Islet precursor cell (in vitro differentiated cells): ENCODE data around the gene ABCC4.

ENCODE experiments used
- DNase-seq: peaks from one replicate; pipeline ENCODE4 v3.0.0-alpha.2; 2018

ABCC4 gene

DNA sequence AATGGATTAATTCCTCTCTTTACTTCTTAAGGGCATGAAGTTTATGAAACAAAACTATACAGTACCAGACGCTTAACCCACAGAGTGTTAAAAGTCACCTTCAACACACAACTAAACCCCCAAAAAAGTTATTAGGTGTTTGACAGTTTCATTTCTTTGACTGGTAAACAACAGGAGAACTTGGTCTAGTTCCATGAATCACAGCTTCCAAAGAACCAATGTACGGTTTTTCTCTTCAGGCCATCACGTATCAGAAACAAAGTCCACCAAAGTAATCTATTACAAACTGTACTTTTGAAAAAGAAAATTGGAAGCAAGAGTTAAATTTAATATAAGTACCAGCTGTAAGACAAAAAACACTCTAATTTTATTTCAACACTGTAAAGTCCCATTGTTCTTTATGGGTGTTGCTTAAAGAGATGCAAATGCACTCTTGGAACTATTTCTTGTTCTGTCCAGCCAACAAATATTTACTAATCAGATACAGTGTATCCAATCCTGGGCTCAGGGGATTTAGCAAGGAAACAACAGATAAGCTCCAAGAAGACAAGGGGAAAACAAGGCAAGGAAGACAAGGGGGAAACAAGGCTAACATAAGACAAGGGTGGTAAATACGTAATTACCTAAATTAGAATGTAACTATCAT is 149.2 kb downstream of the ABCC4 start:
- DNase-seq = no peak

DNA sequence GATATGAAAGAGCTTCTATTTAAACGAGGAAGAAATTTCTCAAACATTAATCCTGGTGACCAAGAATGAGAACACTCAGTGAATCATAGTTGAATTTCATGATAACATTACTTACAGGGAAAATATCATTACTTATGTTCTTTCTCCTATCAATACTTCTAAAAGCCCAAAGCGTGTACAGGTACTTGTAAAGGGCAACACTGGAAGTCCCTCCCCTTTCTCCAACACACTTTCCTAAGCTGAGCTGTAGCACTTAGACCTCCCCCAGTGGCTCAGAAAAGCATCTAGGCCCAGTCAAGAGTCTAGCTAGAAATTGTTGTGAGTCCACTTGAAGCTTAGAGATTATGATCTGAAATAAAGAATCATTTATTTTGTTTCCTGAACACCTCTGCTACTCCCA is 150.7 kb downstream of the ABCC4 start:
- no peak for DNase-seq

DNA sequence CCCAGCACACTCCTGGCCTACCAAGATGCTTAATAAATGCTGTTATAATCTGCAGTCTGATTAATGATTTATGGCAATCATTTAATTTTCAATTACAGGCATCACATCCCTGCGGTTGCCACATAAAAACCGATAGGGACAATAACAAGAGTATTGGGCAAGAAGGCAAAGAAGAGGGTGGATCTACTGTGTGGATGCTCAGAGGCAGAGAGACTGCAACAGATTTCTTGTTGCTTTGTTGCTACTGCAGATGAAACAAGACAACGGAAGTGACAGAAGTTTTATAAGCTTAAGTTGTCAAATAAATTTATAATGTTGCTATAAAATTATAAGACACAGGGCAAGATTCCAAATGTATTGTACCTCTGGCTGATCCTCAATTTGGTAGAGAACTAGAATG is 154.8 kb downstream of the ABCC4 start:
- no peak for DNase-seq

DNA sequence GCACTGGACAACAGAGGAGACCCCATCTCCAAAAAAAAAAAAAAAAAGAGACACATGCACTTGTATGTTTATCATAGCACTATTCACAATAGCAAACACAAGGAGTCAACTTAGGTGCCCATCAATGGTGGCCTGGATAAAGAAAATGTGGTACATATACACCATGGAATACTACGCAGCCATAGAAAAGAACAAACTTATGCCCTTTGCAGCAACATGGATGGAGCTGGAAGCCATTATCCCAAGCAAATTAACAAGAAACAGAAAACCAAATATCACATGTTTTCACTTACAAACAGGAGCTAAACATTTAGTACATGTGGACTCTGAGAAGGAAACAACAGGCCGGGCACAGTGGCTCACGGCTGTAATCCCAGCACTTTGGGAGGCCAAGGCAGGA is 155.7 kb downstream of the ABCC4 start:
- no peak for DNase-seq

GRCh38 chr13:95140502-95140901 is 160.7 kb downstream of the ABCC4 start:
- DNase-seq = no peak

DNA sequence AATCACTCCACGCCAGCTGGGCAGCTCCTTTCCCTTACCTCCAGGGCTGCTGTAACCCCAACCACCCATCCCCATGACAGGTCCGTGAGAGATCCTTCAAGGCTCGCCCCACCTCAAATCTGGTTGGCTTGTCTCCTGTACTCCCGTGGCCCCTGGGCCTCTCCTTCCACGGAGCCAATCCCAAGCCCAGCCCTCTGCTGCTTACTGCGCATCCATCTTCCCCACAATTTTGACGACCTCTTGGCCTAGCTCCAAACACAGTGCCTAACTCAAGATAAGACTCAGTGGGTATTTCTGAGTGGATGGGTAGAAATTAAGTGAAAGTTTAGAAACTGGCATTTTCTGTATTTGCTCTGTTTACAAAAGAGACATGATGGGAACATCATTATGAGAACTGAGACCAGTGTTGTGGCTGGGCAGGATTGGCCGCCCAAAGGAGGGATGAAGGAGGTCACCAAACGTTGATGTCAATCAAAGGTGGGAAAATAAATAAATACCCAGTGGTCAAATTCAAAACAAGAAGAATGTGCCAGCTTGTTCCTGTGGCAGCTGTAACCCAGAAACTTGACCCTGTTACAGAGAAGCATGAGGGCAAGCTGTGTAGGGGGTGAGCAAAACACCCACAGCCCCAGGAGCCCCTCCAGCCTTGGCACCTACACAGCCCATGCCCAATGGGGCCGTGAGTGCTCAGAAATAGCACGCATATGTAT is 162.2 kb downstream of the ABCC4 start:
- DNase-seq = no peak

GRCh38 chr13:95137096-95137495 is 164.2 kb downstream of the ABCC4 start:
- no peak for DNase-seq

DNA sequence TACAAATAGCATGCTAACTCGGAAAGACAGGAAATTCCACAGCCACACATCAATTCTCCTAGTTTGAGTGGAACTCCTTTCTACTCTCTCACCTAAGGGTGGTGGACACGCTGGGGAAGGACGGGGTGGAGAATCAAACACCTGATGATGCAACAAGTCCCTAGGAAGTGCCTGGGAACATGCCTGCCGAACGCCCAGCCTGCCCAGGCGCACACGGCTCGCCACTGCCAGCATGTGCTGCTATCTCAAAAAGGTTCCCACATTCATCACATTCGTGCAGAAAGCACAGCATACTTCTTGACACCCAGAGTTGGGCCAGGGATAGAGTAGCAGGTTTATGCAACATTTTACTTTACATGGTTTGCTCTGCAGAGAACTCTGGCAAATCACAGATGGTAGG is 164.6 kb downstream of the ABCC4 start:
- DNase-seq = no peak

DNA sequence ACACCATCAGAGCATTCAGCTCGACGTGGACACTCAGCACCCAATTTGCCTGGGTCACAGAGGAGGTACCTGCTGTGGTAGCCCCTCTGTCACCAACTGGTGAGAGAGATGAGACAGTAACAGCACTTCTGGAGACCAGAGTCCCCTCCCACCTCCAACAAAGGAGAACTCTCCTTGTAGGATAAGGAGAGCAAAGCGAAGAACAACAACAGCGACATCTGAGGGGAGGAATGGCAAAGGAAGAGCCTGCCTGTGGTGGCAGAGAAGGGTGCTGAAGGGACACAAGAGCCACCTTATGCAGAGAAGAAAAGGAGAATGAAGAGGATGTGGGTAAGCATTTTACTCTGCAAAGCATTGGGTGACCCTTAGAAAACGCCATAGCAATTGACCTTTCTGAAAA is 167.8 kb downstream of the ABCC4 start:
- no peak for DNase-seq

GRCh38 chr13:95129004-95129403 is 172.2 kb downstream of the ABCC4 start:
- DNase-seq = no peak

- no peak for DNase-seq
Observed at GRCh38 chr13:95128045-95128643, 173.1 kb downstream of the ABCC4 start.

- DNase-seq = no peak
Observed at GRCh38 chr13:95124959-95125358, 176.3 kb downstream of the ABCC4 start.

DNA sequence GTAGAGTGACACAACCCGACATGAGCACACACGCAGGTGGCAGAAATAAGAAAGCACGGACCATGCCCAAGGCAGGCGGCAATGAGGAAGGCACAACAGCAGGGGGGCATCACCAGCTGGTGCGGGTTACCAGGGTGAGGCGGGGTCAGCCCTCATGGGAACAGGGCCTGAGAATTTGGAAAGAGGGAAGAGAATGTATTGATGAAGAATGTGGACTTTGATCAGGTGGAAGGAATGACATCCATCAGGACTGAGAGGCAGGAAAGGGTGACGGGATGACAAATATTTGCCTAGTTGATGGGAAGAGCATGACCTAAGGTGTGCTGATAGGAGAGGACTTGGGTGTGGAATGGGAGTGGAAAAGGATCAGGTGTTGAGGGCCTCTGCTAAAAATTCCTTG is 177.5 kb downstream of the ABCC4 start:
- no peak for DNase-seq

DNA sequence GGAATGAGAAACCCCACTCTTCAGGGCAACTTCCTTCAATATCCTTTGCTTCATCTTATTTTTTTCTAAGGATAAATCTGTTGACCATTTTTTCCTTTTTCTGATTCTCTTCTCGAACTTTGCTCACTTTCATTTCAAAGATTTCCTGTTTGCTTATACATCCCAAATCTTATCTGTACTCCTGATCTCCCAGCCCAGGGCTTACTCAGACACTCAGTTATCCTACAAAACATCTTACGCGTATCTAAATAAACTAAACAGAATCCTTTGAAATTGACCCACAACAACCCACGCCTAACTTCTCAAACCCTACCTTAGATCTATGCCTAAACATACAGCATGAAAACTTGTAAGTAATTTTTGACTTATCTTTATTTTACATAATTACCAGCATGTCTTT is 179.2 kb downstream of the ABCC4 start:
- DNase-seq = no peak

GRCh38 chr13:95121516-95121915 is 179.7 kb downstream of the ABCC4 start:
- DNase-seq = no peak

- DNase-seq = no peak
Observed at GRCh38 chr13:95120650-95121049, 180.6 kb downstream of the ABCC4 start.

- no peak for DNase-seq
Observed at GRCh38 chr13:95118541-95119324, 182.5 kb downstream of the ABCC4 start.

DNA sequence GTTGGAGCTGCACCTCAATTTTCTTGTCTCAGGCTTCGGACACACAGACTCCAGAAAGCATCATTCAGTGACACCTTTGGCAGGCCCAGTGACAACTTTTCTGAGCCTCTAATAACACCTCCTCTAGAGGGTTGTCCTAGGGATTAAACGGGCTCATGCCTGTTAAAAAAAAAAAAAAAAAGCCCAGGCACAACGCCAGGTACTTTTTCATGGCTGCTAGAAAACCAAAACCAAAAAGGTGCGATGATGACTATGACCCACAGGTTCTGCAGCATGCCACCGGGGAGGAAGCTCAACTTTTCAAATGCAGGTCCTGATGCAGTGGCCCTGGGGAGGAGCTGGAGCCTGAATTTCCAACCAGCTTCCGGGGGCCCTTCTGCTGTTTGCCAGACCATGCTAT is 184.2 kb downstream of the ABCC4 start:
- no peak for DNase-seq

DNA sequence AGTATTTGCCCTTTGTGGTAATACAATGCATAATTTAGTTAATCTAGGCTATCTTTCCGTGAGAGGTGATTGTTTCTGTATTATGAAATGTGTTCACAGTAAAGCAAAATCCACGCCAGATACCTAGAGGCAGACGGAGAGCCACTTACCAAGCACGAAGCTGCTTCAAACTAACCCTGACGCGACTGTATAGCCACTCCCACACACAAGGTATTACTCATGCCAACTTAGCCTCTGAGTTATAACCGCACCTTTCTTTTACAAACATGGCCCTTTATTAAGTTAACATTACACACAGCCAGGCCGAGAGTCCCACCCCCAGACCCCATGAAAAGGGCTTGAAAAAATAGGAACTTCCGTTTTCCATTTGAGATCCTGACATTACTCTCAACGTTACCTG is 185.7 kb downstream of the ABCC4 start:
- no peak for DNase-seq

DNA sequence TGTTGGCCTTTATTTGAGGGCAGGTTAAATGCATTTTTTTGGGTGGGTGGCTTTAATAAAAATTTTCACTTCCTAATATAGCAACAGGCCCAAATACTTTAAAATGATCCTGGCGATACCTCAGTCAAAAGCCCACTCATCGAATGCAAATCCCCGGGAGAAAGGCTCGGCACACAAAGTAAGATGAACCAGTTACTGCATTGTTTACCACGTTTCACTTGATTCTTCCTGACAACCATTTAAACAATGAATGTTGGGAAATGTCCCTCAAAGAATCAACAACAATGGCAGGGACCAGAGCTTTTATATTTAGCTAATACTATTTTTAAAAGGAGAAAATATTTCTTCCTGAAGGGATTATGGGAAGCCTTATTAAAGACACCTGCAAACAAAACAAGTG is 187.7 kb downstream of the ABCC4 start:
- DNase-seq = no peak

DNA sequence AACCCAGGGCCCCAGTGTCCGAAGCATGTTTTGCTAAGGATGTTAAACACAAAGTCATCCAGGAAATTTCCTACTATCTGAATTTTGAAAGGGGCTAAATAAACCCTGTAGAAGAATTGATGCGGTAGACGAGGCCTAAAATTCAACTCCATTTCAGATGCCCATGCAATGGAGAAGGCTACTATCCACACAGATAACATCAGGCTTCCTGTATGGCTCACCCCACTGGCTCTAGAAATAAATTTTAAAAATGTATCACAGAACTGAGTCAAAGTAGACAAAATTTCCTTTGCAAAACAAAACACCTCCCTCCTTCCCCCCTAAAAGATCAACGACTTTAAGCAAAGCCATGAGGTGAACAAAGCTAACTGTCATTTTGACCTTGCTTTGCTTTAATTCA is 188.4 kb downstream of the ABCC4 start:
- no peak for DNase-seq

GRCh38 chr13:95111608-95112007 is 189.6 kb downstream of the ABCC4 start:
- no peak for DNase-seq

GRCh38 chr13:95106562-95106961 is 194.7 kb downstream of the ABCC4 start:
- DNase-seq = no peak
